Epithelial cell of esophagus (primary cell): ENCODE results near the gene GNAI1.
"Not testable (repeated sequence)": the region's sequence is repeated elsewhere in the genome, so short reads cannot be mapped to it uniquely, and the experiment has no call there.

Experiments used
- DNase-seq: peaks from one replicate; pipeline ENCODE4 v3.0.0; 2010; ENCODE audit warnings: low read depth
- H3K4me3 ChIP-seq: 2 replicates; pipeline ENCODE4 v1.5.1; 2011; ENCODE audit warnings: mild to moderate bottlenecking, low read length, control low read depth
- TF ChIP-seq, protein P1 (sequence below): IDR thresholded peaks from 2 replicates; pipeline ENCODE4 v1.5.1; 2011; ENCODE audit warnings: low read depth, mild to moderate bottlenecking, low read length, control low read depth, inconsistent platforms; ENCODE audit not compliant: insufficient read depth; ENCODE audit errors: missing control alignments

Gene GNAI1

DNA sequence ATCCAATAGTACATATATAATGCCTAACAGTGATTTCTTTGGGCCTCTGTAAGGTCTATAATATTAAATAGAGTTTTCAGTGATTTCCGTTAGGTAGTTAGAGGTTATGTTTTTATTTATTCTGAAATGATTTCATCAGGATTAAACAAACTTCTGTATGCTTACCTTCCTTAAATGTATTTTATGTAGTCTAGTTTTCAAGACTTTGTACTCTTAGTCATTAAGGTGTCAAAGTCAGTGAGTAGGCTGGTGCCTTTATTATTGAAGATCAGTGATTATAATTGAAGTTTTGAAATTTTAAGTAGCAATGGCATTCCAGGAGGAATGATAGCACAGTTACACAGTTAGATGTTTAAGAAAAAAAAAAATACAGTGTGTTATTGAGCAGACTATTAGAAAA lies 20.7 kb downstream of the GNAI1 start:
- TF ChIP-seq, protein P1, sequence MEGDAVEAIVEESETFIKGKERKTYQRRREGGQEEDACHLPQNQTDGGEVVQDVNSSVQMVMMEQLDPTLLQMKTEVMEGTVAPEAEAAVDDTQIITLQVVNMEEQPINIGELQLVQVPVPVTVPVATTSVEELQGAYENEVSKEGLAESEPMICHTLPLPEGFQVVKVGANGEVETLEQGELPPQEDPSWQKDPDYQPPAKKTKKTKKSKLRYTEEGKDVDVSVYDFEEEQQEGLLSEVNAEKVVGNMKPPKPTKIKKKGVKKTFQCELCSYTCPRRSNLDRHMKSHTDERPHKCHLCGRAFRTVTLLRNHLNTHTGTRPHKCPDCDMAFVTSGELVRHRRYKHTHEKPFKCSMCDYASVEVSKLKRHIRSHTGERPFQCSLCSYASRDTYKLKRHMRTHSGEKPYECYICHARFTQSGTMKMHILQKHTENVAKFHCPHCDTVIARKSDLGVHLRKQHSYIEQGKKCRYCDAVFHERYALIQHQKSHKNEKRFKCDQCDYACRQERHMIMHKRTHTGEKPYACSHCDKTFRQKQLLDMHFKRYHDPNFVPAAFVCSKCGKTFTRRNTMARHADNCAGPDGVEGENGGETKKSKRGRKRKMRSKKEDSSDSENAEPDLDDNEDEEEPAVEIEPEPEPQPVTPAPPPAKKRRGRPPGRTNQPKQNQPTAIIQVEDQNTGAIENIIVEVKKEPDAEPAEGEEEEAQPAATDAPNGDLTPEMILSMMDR, result no peak
- DNase-seq, result no peak
- no peak overlapping the region for H3K4me3 ChIP-seq

DNA sequence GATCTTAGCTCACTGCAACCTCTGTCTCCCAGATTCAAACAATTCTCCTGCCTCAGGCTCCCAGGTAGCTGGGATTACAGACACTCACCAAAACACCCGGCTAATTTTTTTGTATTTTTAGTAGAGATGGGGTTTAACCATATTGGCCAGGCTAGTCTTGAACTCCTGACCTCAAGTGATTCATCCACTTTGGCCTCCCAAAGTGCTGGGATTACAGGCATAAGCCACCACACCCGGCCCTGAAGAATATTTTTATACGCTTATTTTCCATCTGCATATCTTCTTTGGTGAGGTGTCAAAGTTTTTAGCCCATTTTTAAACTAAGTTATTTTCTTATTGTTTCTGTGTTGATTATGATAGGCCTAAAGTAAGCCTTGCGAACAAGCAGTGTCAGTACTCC lies 23.1 kb downstream of the GNAI1 start:
- H3K4me3 ChIP-seq, DNase-seq: not testable (repeated sequence)

DNA sequence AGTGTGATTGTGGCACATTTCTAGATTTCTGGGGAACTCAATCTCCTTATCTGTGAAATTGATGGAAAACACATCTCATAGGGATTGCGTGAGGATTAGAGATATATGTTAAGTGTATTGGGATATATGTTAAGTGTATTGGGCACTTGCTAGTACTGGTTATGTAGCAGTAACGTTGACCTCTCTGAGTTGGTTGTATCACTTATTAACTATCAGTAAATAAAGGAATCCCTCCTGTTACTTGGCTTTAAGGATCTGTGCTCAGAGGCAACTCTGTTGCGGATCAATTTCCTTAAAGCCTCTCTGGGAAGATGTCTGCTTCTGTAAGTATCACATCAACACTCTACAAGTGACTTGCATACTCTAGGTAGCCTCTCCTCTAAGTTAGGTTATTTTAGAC lies 25.2 kb downstream of the GNAI1 start:
- TF ChIP-seq, protein P1, result no peak
- no peak for DNase-seq
- H3K4me3 ChIP-seq, result no peak overlapping the region

DNA sequence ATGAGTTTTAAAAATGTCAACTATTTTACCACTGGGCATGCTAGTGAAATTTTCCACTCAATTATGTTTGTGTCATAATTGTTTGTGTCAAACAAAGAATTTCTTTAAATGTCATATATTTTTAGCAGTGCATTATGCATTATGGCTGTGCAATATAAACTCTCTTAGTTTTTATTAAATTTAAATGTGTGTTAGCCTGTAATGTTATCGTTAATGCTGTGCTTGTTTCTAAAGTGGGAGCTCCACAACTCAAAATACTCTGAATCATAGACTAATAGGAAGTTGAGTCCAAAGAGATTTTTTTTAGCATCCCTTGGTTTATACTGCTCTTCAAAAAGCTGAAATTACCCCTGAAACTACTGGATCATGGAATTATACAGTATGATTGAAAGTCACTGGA lies 26.8 kb downstream of the GNAI1 start:
- DNase-seq, result no peak
- H3K4me3 ChIP-seq, result no peak overlapping the region
- TF ChIP-seq, protein P1, result no peak

DNA sequence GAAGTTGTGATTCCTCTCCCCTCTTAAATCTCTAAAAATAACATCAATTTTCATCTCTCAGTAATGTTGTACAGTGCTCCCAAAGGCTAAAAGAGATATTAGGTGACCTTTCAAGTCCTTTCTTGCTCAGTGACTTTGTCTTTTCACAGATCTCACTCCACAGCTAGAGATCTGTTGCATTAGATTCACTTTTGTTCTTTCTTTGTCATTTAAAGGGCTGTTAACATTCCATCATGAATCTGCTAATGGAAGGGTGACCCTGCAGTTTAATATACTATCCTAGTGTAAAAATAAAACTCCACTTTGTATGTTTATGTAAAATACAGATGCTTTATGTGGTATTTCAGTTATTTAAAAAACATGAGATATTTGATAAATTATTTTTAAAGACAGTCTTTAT lies 30.5 kb downstream of the GNAI1 start:
- TF ChIP-seq, protein P1, result no peak

DNA sequence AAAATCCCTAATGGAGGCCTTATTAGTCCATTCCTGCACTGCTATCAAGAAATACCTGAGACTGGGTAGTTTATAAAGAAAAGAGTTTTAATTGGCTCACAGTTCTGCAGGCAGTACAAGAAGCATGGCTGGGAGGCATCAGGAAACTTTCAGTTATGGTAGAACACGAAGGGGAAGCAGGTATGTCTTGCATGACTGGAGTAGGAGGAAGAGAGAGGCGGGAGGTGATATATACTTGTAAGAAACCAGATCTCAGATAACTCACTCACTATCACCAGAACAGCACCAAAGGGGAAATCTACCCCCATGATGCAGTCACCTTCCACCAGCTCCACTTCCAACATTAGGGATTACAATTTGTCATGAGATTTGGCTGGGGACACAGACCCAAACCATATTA lies 35.8 kb downstream of the GNAI1 start:
- no peak for DNase-seq
- H3K4me3 ChIP-seq, result no peak overlapping the region
- TF ChIP-seq, protein P1, result no peak

More for the DNA sequence above, 30.5 kb downstream of the GNAI1 start:
- no peak for DNase-seq
- no peak overlapping the region for H3K4me3 ChIP-seq

DNA sequence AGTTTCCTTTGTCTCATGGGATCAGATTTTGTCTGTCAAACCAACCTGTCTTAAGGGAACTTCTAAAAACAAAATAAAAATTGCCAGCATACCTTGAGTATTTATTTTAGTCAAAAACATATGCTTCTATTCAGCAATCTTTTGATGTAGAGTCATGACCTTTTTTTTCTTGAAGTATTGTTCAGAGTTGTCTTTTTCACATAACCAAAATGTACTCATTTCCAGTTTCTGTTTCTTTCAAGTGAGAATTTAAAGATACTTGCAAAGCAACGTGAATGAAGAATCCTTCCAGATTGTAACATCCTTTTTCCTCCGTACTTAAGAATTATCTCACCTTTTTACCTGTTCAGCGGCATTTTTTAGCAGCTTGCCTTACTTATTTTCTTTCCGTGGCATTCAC lies 37.8 kb downstream of the GNAI1 start:
- DNase-seq, result no peak
- no peak overlapping the region for H3K4me3 ChIP-seq
- TF ChIP-seq, protein P1, result no peak

DNA sequence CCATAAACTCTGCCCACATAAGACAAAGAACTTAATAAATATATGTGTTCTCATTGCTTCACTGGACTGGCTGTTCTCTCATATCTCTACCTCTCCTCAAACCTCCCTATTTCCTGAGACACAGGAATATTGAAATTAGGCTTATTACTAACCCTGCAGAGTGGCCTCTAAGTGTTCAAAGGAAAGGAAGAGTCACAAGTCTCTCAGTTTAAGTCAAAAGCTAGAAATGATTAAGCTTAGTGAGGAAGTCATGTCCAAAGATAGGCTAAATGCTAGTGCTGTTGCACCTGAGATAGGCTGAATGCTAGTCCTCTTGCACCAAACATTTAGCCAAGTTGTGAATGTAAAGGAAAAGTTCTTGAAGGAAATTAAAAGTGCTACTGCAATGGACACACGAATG lies 41.1 kb downstream of the GNAI1 start:
- no peak overlapping the region for H3K4me3 ChIP-seq
- DNase-seq, result no peak
- TF ChIP-seq, protein P1, result no peak
